NOMO-1 treated with dmso at 0.1 percent for 144 hours (cell line): ENCODE results near the gene IFRD1.
A peak's percentile ranks its signal among the peaks of the same experiment; 100 is the strongest.

Experiments
- DNase-seq: peaks from one replicate; lab custom pipeline; 2025; ENCODE audit not compliant: unreplicated experiment; lab: John Stamatoyannopoulos, UW

Gene IFRD1, protein sequence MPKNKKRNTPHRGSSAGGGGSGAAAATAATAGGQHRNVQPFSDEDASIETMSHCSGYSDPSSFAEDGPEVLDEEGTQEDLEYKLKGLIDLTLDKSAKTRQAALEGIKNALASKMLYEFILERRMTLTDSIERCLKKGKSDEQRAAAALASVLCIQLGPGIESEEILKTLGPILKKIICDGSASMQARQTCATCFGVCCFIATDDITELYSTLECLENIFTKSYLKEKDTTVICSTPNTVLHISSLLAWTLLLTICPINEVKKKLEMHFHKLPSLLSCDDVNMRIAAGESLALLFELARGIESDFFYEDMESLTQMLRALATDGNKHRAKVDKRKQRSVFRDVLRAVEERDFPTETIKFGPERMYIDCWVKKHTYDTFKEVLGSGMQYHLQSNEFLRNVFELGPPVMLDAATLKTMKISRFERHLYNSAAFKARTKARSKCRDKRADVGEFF

DNA sequence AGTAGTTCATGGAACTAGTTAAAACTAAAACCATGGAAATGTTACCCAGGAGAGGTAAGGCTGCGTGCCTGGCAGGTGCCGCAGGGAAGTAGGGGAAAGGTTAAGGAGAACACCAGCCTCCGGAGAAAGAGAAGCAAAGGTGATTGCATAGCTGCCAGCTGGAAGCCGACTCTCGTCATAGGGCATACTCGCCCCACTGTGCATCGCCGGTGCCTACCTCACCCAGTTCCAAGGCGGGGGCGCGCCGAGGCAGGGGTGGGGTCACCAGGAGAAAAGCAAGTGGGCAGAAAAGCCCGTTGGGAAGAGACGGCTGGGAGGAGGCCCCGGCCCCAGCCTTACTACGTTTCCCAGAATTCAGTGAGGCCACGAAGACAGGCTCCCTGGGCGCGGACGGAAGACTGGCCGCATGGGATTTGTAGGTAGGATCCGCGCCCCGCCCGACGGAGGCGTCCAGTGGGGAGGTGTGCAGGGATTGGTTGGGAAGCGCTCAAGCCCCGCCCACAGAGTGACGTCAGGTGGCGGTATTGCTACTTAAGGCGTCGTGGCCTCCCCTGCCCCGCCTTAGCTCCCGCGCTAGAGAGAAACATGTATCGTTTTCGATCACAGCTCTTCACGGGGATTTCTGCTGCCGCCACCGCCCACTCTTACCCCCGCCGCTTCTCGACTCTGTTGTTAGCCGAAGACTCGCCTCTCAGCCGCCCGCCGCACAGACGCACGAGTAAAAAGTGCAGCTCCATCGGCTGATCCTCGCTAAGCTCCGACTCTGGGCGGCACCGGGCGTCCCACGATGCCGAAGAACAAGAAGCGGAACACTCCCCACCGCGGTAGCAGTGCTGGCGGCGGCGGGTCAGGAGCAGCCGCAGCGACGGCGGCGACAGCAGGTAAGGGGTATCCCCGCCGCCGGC is at the start of gene IFRD1:
TSS of gene IFRD1 (plus strand) at position 559 of the 905 bp plus-strand sequence. CDS start at position 788, 229 bp downstream.
- DNase-seq: peak; percentile 82

DNA sequence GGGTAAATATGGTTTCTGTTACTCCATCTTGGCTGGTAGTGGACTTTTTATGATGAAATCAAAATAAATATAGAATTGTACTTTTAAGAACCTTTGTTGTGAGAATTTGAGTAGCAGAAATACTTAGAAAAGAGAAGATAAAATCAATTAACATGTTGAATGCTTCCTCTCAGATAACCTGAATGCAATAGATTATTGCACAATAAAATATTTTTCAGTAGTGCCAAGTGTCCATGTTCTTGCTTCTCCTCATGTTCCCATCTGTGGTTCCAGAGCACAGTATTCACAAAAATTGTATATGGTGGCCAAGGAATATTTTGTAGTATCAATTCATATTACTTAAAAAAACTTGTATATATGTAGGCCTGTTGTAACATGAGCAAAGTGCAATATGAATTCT is 45.9 kb upstream of the IFRD1 start:
- no peak for DNase-seq

DNA sequence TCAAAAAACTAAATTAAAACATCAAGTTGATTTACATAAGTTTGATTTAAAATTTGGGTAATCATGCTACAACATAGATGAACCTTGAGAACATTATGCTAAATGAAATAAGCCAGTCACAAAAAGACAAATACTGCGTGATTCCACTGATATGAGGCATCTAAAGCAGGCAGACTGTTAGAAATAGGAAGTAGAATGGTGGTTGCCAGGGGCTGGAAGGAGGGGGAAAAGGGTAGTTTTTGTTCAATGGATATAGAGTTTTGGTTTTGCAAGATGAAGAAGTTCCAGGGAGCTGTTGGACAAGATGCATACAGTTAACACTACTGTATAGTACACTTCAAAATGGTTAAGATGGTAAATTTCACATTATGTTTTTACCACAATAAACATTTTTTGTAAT is 45.0 kb upstream of the IFRD1 start:
- no peak for DNase-seq

DNA sequence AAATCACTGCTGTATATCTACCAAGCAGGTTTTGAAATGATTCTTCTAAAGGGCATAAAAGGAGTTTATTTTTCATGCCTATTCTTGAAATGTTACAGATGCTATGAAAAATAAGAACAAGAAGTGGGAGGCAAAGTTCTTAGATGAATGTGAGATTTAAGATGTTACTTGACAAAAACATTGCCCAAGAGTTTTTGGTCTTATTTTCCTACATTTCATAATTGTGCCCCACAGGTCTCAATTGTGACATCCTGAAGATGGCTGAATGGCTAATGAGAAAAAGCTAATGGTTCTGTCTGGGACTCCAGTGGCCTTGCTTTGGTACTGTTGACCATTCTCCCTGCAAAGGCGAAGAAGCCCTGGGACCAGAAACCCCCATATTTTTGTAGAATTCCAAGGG is 43.0 kb upstream of the IFRD1 start:
- no peak for DNase-seq

DNA sequence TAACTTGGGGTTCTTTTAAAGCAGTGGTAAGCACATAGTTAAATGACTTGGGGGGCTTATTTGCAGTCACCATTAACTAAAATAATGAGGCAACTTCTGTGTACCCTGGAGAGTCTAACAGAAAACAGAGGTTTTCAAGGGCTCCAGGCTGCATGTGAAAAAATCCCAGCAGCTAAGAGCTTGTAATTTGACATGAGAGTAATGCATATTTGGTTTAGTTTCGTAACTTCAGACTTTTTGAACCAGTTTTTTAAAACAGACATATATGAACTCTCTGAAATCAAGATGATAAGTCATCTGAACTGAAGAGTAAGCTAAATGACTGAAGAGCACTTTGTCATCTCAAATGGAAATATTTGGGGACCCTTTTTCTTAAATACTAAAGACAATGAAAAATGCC is 40.2 kb upstream of the IFRD1 start:
- no peak for DNase-seq

DNA sequence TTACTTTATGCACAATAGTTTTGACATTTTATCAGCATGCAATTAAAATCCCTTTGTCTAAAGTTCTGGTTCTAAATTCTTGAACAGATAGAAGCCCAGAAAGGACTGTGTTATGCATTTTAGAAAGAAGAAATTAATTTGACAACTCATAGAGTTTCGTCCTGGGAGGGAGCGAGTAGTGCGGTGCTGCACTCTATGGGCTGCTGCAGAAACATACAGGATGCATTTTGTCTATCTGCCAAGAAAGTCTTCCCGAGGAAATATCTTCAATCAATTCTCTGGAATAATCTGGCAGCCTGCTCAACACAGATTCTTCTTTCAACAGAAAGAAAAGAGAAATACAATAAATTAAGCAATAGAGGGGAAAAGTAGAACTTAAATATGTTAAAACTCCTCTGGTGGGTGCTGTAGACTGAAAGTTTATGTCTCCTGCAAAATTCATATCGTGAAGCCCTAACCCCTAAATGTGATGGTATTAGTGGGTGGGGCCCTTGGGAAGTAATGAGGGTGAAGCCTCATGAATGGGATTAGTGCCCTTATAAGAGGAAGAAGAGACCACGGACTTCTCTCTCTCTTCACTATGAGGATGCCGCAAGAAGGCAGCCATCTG is 39.0 kb upstream of the IFRD1 start:
- DNase-seq: no peak

DNA sequence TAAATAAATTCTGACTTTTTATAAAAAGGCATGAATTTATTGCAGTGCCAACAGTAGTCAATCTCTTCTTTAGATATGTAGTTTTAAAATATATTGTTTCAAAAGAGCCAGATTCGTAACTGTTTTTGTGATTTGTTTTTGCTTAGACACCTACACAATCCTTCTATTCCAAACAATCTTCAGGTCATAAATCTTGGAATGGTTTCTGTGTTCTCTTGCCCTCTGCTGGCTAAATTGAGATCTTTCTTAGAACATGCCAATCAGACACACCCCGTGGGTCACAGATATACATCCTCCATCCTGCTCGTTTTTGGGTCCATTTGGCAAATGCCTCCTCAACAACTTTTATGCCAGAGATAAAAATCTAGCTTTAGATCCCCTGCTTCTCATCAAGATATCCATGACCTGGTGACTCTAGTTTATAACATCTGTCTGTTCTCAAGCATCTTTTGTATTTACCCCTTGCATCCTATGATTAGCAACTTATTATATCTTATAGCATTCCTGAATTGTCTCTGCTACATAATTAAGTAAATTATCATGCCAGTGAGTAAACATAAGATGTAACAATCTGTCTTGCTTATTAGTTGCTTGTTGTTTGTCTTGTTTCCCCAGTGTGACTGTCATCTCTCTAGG is 35.3 kb upstream of the IFRD1 start:
- DNase-seq: no peak

DNA sequence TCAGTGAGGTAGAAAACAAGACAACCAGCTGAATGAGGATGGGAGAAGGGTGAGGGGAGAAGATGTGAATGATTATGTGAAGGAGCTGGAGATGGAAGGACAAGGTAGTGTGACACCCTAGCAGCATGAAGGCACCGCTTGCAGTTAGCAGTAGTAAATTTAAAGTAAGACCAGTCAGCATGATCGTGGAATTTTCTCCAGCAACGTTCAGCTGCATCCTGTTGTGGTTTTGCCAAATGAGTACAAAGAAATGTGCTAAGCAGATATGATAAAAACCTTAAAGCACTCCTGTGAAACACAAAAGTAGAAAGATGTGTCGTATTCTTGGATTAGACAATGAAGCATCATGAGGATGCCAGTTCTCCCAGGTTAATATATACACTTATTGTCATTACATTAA is 34.1 kb upstream of the IFRD1 start:
- DNase-seq: no peak

DNA sequence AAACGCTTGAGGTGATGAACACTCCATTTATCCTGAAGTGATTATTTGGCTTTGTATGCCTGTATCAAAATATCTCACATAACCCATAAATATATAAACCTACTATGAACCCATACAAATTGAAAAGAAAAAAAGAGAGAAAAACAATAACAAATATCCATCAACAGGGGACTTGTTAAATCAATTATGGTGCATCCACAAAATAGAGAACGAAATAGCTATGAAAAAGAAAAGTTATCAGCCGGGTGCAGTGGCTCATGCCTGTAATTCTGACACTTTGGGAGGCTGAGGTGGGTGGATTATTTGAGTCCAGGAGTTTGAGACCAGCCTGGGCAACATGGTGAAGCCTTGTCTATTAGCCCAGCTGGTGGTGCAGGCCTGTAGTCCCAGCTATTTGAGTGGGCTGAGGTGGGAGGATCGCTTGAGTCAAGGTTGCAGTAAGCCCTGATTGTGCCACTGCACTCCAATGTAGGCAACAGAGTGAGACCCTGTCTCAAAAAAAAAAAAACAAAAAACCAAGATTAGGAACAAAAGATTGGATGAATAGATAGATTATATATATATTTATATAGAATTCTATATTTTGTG is 30.6 kb upstream of the IFRD1 start:
- DNase-seq: no peak

DNA sequence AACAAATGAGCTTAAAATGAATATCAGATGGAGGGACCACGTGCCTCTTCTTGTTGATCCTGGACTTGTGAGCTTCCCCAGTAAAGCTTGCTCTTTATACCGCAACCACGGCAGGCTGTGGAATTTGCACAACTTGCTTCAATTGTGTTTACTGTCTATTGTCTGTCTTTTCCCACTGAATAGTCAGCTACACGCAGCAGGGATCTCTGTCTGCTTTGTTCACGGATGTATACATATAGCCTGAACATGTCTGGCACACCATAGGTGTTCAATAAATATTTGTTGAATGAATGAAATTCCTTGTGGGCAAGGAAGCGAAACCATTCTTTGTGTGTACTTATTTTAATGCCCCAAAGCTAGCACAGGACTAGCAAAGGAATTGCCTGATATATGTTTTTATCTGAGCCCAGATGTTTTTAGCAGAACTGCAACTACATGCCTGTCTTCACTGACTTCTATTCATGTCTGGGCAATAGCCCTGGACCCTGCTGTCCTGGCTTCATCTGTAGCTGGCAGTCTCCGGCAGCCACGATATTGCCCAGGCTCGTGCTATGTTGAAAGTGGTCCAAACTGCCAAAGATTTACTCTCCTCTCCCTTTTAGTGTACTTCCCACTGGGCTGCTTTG is 29.9 kb upstream of the IFRD1 start:
- no peak for DNase-seq

DNA sequence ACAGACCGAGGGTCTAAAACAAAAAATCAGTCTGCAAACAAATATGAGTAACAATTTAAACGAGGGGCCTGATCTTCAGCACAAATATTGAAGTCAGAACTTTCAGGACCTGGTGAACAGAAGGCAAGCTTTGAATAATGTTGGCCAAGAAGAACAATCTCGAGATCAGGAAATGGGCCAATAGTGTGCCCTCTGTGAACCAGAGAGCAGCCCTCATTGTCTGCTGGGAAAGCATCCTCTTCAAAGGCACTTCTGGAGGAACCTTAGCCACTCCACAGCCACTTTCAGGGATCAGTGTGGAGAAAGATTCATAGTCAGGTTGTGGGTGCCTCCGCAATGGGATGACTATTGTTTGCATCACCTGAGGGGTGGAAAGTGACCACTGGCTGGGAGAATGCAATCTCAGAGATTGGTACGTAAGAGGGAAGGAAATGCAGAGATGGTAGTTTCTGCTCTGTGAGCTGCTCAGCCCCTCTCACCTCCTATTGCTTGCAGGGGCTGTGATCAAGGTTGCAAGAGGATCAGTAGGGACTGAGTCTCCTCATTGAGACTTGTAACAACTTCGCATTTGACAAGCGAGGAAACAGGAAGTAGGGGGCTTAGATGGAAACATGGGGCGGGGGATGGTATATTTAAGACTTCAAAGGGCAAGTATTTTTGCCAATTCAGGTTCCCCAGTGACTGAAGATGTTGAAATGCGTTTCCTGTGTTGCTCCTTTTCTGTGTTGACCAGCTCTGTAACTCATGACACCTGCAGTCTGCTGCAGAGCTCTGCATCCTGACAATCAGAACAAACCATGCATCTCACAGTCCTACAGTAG is 28.4 kb upstream of the IFRD1 start:
- DNase-seq: peak; percentile 37

DNA sequence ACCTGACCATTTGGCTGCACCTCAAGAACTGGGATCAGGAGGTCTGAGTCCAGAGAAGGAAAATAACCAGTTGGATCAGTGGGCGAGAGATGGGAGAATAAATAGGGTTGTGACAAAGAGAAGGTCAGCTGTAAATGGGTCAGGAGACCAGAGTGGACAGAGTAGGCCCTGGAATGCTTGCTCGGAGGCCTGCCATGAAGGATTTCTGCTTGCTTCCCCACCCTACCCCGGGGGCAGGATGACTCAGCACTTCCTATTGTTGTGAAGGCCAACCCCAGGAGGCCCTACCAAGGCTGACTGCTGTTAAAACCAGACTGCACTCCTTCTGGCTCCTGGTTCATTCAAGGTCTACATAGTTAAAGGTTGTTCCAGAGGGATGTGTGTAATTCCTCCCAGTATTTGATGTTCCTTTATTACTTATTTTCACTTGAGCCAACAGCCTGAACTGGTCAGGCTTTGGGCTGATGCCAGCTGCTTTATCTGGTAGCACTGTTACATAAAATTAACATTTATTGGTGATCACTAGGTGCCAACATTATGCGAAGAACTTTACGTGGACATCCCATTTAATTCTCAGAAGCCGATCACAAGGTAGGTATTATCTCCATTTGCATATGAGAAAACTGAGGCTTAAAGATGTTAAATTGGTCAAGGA is 27.3 kb upstream of the IFRD1 start:
- no peak for DNase-seq

DNA sequence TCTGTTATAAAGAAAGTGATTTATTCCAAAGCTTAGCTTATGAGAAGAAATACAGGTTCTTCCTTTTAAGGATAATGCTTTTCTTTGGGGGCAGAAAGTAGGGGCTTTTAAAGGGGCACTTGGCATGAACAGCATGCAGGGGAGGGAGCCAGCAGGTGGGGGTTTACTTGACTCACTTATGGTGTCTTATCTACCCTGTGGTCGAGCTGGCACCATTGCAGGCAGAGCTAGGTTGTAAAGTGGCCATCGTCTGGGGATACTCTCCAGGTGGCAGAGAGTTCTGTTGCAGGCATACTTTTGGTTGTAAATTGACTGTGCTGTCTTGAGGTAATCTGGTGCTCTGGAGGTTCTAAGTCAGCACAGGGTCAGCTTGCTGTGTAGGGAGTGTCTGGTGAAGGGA is 26.3 kb upstream of the IFRD1 start:
- DNase-seq: no peak

DNA sequence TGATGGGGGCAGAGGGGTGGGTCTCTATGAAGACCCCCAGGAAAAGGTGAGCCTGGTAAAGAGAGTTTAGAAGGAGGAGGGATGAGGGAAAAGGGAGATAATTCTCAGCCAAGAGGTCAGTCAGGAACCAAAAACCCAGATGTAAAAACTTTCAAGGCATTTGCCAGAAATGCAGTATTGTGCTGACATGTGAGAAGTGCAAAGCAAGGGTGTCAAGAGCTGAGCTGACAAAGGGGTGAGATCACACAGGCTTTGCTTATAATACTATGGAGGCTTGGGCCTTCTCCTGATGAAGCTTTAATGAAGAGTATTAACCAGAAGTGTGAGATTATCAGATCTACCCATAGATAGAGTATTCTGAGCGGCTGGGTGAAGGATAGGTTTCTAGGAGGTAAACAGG is 22.3 kb upstream of the IFRD1 start:
- DNase-seq: no peak

DNA sequence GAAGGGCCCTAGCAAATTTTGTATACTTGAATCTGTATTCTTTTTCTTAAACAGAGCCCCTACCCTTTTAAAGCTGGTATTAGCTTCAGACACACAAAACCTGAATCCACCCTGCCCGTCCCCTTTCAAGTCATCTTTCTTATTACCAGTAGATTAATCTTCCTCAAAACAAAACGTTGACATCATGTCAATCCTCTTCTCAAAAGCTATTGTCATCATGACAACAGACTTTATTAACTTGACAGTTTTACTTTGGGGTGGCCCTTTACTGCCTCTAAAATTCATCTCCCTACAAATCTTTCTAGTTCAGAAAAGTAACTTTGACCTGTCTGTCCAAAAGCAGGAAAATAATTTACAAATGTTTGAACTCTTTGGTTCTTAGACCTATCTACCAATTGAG is 21.5 kb upstream of the IFRD1 start:
- DNase-seq: no peak

DNA sequence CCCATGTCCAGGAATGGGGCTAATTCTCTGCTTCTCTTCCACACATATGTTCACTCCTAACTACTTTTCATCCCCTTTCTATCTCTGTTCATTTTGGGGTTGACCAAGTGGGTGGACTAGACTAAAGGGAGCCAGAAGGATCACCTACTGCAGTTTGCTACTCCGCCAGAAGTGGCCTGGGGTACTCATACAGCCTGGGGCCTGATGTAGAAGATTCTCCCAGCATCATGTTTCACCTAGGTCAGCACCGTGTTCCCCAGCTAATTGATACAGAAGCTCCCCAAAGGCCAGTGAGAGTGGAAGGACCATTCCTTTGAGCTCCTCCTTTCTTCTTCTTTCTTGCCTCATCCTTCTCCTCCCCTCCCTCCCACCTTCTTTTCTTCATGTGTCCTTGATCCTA is 19.6 kb upstream of the IFRD1 start:
- no peak for DNase-seq

DNA sequence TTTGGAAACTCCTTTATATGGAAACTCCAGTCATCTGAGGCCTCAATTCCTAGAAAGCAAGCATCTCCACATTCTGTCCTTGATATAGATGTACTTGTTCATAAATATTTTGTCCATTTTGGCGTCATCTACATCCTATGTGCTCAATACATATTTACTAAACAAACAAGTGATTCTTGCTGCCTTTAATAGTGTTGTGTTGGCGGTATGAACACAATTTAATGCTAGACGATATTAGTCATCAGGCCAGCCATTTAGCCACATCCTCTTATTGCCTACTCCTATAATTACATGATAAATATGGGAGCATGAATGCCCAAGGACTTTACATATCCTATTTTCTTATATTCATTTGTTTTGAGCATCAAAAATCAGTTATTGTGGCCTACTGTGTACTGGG is 18.5 kb upstream of the IFRD1 start:
- DNase-seq: no peak

DNA sequence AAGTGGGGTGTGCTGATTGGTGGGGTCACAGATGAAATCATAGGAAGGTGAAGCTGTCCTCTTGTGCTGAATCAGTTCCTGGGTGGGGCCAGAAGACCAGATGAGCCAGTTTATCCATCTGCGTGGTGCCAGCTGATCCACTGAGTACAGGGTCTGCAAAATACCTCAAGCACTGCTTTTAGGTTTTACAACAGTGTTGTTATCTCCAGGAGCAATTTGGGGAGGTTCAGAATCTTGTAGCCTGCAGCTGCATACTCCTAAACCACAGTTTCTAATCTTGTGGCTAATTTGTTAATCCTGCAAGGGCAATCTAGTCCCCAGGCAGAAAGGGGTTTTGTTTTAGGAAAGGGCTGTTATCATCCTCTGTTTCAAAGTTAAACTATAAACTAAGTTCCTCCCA is 17.0 kb upstream of the IFRD1 start:
- no peak for DNase-seq

DNA sequence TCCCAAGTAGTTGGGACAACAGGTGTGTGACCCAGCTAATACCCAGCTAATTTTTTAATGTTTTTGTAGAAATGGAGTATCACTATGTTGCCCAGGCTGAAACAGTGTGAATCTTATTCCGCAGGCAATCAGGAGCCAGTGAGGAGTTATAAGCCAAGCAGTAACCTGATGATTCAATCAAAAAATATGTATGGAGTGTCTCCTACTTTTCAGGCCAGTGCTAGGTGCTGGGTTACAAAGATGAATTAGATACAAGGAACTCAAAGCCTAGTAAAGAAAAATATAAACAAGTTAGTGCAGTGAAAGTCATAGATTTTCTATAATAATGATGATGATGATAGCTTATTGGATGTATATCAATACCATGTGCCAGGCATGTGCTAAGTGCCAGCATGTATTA is 13.2 kb upstream of the IFRD1 start:
- DNase-seq: no peak
